Measurements from ENCODE around the gene ZFYVE1. TPM values are rescaled to one million over a fixed set of nuclear protein-coding genes. Genes with fewer than 3 reads are reported as not detected.

The ZFYVE1 gene
- total and polyA plus RNA-seq, 11 donors = 5.2 to 20.7 (median 14.6) TPM

GRCh38 chr14:72924337-72924736, 102.6 kb downstream of the ZFYVE1 start:
- no peaks in the 10 kb centered on the region for H3K36me3 ChIP-seq
- WGBS, 4 donors = 27 to 42% (median 32%) methylated on average over 5 of the region's 5 CpGs
- TF ChIP-seq POLR2A (IDR thresholded peaks at IDR 0.05) = no peak
- no peak for TF ChIP-seq CTCF (IDR thresholded peaks at IDR 0.05)
- intact Hi-C loops (cut with DNase I) = no loop called here
- H3K4me3 ChIP-seq = no peak overlapping the region
- peaks cover 0 to 18% (median 4%) of the 10 kb centered on the region in 12 donors for H3K4me1 ChIP-seq
- H3K9me3 ChIP-seq = no peaks in the 10 kb centered on the region
- peak; percentile 45 to 87 (median 83) for DNase-seq
- H3K27ac ChIP-seq = no peak overlapping the region
- ATAC-seq = peak in 2 of 4 donors; percentile 44 to 47
- no peaks in the 10 kb centered on the region for H3K27me3 ChIP-seq

- ATAC-seq (no peak), DNase-seq (no peak)
- Histone ChIP-seq H3K36me3 (no peaks in the 10 kb centered on the region), H3K4me1 (peaks cover 0 to 11% (median 0%) of the 10 kb centered on the region in 12 donors), H3K27ac (no peak overlapping the region), H3K4me3 (no peak overlapping the region), H3K27me3 (no peaks in the 10 kb centered on the region), H3K9me3 (no peaks in the 10 kb centered on the region)
- intact Hi-C loops (cut with DNase I) = no loop called here
- no peak for TF ChIP-seq CTCF (IDR thresholded peaks at IDR 0.05)
- TF ChIP-seq POLR2A (IDR thresholded peaks at IDR 0.05) = no peak
Observed at GRCh38 chr14:72921396-72921795, 105.5 kb downstream of the ZFYVE1 start.

- no peak for DNase-seq
- H3K27ac ChIP-seq = no peak overlapping the region
- no peaks in the 10 kb centered on the region for H3K27me3 ChIP-seq
- ATAC-seq = no peak
- no peak overlapping the region for H3K4me3 ChIP-seq
- 71 to 87% (median 82%) methylated on average over 2 of the region's 2 CpGs for WGBS, 4 donors
- no peaks in the 10 kb centered on the region for H3K9me3 ChIP-seq
- peaks cover 0 to 8% (median 0%) of the 10 kb centered on the region in 12 donors for H3K4me1 ChIP-seq
- H3K36me3 ChIP-seq = no peaks in the 10 kb centered on the region
- TF ChIP-seq POLR2A (IDR thresholded peaks at IDR 0.05) = no peak
- no peak for TF ChIP-seq CTCF (IDR thresholded peaks at IDR 0.05)
- intact Hi-C loops (cut with DNase I) = no loop called here
Observed at GRCh38 chr14:72920008-72920407, 106.9 kb downstream of the ZFYVE1 start.

Other genes with a start within 250 kb of the ZFYVE1 start
- 10 to 100 TPM; 20.5 to 53.8 (median 40.4) TPM for gene DPF3, start 133.0 kb downstream of the ZFYVE1 start, total RNA-seq
- 10 to 100 TPM; 13.5 to 21.2 TPM for gene DPF3, start 133.0 kb downstream of the ZFYVE1 start, polyA plus RNA-seq
- 10 to 100 TPM in 2 of 9 donors, 1 to 10 TPM in 7; 5.2 to 13.1 (median 8.6) TPM for gene DCAF4, start 100.6 kb downstream of the ZFYVE1 start, total RNA-seq
- gene DCAF4, start 100.6 kb downstream of the ZFYVE1 start, polyA plus RNA-seq = 10 to 100 TPM in 1 of 2 donors, 1 to 10 TPM in 1; 2.4 to 10.0 TPM
- 10 to 100 TPM; 13.1 to 49.2 (median 38.8) TPM for gene RBM25, start 31.4 kb upstream of the ZFYVE1 start, total RNA-seq
- gene RBM25, start 31.4 kb upstream of the ZFYVE1 start, polyA plus RNA-seq = 10 to 100 TPM; 23.2 to 30.4 TPM
- 10 to 100 TPM; 19.9 to 44.1 (median 22.9) TPM for gene PSEN1, start 109.4 kb upstream of the ZFYVE1 start, total RNA-seq
- gene PSEN1, start 109.4 kb upstream of the ZFYVE1 start, polyA plus RNA-seq = 10 to 100 TPM; 11.6 to 22.4 TPM
- 10 to 100 TPM in 1 of 9 donors, 1 to 10 TPM in 6, under 1 TPM in 2; 0.79 to 10.3 (median 1.5) TPM for gene PAPLN, start 210.4 kb upstream of the ZFYVE1 start, total RNA-seq
- gene PAPLN, start 210.4 kb upstream of the ZFYVE1 start, polyA plus RNA-seq = 1 to 10 TPM in 1 of 2 donors, under 1 TPM in 1; 0.30 to 1.4 TPM

Data from heart left ventricle (tissue), 16 donors.